ENCODE data around the gene EEPD1.

The EEPD1 gene

DNA sequence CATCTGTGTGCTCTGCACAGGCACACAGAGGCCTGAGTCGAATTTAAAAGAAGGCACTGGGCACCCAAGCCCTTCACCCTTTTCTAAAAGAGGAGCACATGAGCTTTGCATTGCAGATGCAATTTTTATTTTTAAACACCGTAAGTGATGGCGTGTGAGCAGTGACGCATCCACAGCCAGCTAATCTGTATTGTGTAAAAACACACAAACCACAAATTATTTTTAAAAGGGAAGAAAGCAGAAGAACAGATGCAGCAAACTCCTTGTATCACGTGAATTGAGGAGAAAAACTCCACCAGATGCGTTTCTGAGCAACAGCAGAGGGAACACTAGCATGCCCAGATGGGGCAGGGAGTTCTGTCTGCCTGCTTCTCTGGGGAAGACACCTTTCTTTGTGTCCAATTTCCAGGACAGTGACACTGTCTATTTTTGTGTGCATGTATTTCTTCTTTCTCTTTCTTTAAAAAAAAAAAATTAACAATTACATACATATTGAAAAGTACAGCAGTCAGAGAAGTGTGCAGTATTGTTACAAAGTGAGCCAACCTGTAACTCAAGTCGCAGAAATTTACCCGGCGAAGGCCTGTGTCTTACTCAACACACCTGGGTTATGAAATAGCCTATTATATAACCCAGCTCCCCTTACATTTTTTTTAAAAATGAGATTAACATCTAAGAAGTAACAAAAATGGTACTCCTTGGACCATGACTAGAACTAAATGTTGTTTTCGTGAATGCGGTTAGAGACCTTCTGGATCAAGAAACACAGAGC, 39.2 kb downstream of the EEPD1 start:
- DNase-seq: no peak

GRCh38 chr7:36192877-36193276, 39.8 kb downstream of the EEPD1 start:
- no peak for DNase-seq

GRCh38 chr7:36198854-36199266, 45.8 kb downstream of the EEPD1 start:
- DNase-seq: no peak

- no peak for DNase-seq
Measured at GRCh38 chr7:36199329-36199728, 46.3 kb downstream of the EEPD1 start.

DNA sequence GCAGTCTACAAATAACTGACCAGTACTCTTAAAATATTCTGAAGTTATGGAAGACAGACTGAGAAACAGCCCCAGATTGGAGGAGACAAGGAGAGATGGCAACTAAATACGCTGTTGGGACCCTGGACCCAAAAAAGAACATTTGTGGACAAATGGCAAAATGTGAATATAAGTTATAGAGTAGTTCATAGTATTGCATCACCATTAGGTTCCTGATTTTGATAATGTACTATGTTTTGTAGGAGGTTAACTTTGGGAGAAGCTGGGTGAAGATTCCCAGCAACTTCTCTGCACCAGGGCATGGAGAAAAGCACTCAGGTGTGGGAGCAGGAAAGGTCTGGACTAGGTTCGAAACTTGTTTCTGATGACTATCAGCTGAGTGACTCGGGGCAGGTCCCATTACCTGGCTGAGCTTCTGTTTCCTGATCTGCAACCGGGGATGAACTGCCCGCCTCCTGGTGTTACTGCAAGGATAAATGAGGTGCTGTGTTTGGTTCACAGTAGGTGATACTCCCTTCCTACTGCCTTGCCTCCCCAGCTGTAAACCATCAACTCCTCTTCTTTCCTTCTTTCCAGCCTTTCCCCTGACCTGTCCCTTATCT, 48.2 kb downstream of the EEPD1 start:
- DNase-seq: no peak

DNA sequence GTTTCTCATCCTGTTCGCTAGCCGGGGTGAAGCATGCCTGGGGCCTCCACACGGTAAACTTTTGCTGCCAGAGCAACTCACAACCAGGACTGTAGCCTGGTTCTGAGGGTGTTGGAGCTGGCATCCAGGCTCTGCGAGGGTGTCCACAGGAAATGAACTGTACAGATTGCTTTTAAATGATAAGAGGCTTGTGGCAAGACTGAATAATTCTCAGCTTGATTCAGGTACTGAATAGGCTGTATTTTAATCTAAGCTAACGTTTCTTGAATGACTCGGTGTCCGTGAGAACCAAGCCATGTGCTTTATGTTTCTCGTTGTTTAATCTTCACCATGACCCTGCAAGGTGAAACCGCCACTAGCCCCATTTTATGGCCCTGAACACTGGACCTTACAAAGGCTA, 49.3 kb downstream of the EEPD1 start:
- DNase-seq: no peak

- no peak for DNase-seq
Measured at GRCh38 chr7:36203071-36203790, 50.2 kb downstream of the EEPD1 start.

DNA sequence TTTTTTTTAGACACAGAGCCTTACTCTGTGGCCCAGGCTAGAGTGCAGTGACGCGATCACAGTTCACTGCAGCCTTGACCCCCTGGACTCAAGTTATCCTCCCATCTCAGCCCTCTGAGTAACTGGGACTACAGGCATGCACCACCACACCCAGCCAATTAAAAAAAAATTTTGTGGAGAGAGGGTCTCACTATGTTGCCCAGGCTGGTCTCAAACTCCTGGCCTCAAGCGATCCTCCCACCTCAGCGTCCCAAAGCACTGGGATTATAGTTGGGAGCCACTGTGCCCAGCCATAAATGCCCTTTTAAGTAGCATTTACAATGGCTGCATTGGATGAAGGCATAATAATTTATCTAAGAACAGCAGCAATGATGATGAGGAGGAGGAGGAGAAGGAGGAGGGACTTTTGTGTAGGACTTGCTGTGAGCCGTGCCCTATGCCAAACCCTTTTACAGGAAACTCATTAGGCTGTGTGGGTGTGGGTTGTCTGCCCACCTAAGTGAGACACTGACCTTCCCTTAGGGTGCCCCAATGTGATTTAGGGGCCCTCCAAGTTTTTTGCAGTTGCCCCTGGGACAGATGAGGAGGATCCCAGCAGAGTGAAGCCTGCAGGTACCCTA, 51.1 kb downstream of the EEPD1 start:
- no peak for DNase-seq

GRCh38 chr7:36204929-36205635, 52.0 kb downstream of the EEPD1 start:
- DNase-seq: no peak

DNA sequence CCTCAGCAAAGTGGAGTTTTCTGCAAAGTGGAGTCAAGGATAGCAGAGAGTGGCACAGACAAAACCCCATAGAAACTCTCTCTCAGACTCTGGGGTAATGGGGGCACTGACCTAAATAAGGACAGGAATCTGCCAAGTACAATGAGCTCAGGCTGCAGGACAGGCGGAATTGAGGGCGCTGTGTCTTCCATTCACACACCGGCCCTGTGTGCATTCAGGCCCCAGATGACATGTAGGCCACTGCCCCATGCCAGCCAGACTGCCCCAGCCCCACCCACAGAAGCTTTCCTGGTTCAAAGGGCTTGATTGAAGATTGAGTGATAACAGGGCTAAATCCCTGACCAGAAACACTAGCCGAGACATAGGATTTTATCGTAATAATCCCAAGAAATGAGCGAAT, 52.7 kb downstream of the EEPD1 start:
- DNase-seq: no peak

DNA sequence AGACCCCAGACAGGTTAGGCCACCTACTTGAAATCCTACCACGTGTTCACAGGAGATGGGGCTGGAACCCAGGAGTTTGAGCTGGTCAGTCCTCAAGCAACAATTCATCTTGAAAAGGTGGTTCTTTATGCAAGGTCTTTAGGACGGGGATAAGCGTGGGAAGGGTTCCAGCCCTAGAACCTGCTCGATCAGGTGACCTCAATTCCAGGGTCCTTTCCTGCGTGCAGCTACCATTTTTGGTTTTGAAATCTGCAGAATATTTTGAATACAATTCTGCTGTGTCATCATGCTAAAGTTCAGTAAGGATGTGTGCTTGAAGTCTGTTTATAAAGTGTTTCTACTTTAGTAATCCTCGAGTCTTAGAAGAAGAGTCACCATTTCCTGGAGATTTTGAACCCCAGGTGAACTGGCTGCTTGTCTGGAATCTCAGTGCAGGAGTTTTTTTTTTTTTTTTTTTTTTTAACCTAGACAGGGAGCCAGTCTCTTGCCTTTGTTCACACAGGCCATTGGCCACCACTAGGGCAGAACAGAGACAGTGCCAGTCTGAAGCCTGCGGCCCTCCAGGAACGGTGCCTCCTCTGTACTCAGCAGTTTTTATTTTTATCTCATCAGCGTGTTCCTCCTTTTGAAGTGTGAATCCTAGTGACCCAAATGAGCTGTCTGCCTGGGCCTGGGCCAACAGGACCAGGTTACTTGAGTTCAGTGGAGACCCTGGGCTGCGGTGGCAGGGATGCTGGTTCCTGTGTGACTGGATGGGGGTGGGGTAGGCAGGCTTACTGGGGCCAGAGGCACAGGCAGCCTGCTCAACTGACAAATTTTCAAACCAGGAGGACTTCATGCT, 54.6 kb downstream of the EEPD1 start:
- no peak for DNase-seq

DNA sequence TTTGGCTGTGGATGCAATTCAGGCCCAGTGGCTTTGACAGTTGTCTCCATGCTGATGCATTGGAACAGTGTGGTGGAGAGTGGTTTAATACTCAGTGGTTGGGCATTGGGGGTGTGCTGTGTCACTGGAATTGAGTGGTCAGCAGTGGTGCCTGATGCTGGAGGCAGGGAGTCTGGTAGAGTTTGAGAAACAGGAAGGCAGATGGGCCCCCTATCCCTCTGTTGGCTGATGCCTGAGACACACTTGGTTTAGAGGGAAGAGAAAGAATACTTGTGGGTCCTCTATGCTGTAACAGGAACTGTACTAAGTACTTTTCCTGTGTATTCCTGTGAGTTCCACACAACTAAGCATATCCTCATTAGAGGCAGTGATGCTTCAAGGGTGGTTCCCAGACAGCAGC, 55.4 kb downstream of the EEPD1 start:
- no peak for DNase-seq

- no peak for DNase-seq
Measured at GRCh38 chr7:36208997-36209813, 56.2 kb downstream of the EEPD1 start.

DNA sequence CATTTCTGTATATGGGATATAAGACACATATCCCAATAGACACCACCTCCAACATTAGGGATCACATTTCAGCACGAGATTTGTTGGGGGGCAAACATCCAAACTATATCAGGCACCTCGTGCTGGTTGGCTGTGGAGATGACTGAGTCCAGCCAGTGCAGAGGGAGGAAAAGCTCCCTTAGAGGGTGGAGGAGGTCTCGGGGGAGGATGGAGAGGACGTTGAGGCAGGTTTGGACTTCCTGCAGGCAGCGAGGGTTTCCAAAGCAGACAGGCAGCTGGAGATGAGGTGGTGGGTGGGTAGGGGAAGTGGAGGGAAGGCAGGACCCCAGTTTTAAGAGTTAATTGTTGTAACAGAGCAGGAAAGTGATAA, 56.7 kb downstream of the EEPD1 start:
- DNase-seq: no peak

GRCh38 chr7:36210291-36210922, 57.4 kb downstream of the EEPD1 start:
- no peak for DNase-seq

DNA sequence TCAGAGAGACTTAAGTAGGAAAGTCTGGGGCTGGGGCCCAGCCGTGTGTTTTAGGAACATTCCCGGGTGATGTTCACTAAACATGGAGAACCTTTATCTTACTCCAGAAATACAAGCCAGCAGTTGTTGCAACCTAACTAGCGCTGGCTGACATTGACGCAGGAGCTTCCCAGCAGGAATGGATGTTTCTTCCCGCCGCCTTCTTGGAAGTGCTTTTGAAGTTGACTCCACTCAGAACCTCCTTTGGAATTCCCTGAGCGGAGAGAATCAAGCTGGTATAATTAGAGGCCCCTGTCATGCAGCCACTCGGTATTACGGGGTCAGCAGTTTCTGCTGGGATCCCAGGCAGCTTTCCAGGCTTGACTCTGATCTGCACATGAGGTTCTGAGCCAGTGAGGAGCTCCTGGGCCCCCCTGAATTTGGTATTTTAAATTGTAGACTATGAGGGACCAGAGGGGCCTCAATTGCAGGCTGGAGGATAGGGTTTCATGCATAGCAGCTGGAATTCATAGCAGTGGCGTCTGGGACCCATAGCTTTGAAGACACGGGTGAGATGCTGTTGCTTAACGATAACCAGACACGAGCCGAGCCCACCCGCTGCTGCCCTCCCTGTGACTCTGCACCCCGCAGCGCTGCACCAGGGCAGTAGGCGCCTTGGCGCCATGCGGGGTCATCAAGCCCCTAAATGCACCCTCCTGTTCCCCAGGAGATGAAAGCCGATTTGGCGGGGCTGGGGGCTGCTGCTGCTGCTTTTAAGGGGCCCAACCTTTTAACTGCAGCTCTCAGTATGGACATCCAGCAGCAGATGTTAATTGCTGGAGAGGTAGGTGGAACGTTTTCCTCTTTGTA, 61.8 kb downstream of the EEPD1 start:
- no peak for DNase-seq

GRCh38 chr7:36215457-36215765, 62.4 kb downstream of the EEPD1 start:
- no peak for DNase-seq

GRCh38 chr7:36216063-36216684, 63.1 kb downstream of the EEPD1 start:
- no peak for DNase-seq

- no peak for DNase-seq
Measured at GRCh38 chr7:36217211-36217960, 64.3 kb downstream of the EEPD1 start.
